HepG2 (cell line): ENCODE results near the gene ZNF316. TPM values are rescaled to one million over a fixed set of nuclear protein-coding genes. Genes with fewer than 3 reads are reported as not detected.

Source experiments
- ATAC-seq: fragments of 200-7000 bp; cut with Tn5 transposase; 3 replicates; pipeline ENCODE4 v1.9.1; 2020; ENCODE audit warnings: mild to moderate bottlenecking, moderate library complexity
- BruUV-seq: library from RNA; stranded (reverse); fragments of 400-500 nt; replicated peaks from 2 replicates; lab custom pipeline; 2021; lab: Mats Ljungman, UMichigan
- CTCF ChIA-PET: fragments of 300-600 bp; formaldehyde crosslinking; extraction: SDS; loops from one replicate; lab custom pipeline; 2021; ENCODE audit warnings: low total read pairs, inconsistent platforms, low intra/inter-chr PET ratio; lab: Yijun Ruan, JAX
- POLR2A ChIA-PET: fragments of 350-600 bp; sonication (Branson Sonifier 250); formaldehyde crosslinking; loops from one replicate; lab custom pipeline; 2020; ENCODE audit warnings: antibody characterized with exemption, inconsistent platforms; lab: Yijun Ruan, JAX
- DNase-seq: peaks from one replicate; pipeline ENCODE4 v3.0.0-alpha.2; 2015; ENCODE audit warnings: low spot score
- FAIRE-seq: peaks from 3 replicates; lab custom pipeline; 2011; peaks lifted over from hg19 to GRCh38; lab: Jason Lieb, UNC
- H2AFZ ChIP-seq: one replicate; pipeline ENCODE4 v1.6.1; 2011; ENCODE audit warnings: low read length, inconsistent platforms
- H3K27ac ChIP-seq: fragments of 300-600 bp; 3 replicates; pipeline ENCODE4 v1.8.0; 2011; ENCODE audit warnings: mixed run types, mild to moderate bottlenecking, mixed read lengths, low read length, inconsistent platforms; ENCODE audit not compliant: insufficient read depth; ENCODE audit errors: extremely low read length
- H3K27me3 ChIP-seq, 2 experiments: fragments of 200-600 bp in 1 of 2; 2 replicates in 1 of 2; 3 replicates in 1 of 2; pipeline versions ENCODE4 v1.6.0 to v1.8.0; 2011; ENCODE audit warnings: low read length in 2 of 2, mild to moderate bottlenecking in 2 of 2, moderate library complexity in 2 of 2, inconsistent platforms in 1 of 2; ENCODE audit not compliant: insufficient read depth in 2 of 2, control insufficient read depth in 1 of 2
- H3K36me3 ChIP-seq, 2 experiments: fragments of 200-600 bp in 1 of 2; replicated peaks in 1 of 2; 2 replicates in 1 of 2; 3 replicates in 1 of 2; pipeline versions ENCODE4 v1.5.1 to v1.8.0; 2011; ENCODE audit warnings: low read length in 2 of 2, inconsistent platforms in 1 of 2; ENCODE audit not compliant: insufficient read depth in 2 of 2, control insufficient read depth in 1 of 2
- H3K4me1 ChIP-seq: 2 replicates; pipeline ENCODE4 v1.5.1; 2012; ENCODE audit warnings: low read length, inconsistent platforms; ENCODE audit not compliant: insufficient read depth
- H3K4me2 ChIP-seq: 2 replicates; pipeline ENCODE4 v1.6.0; 2011; ENCODE audit warnings: low read depth, low read length, inconsistent platforms
- H3K4me3 ChIP-seq, 3 experiments: fragments of 200-600 bp in 1 of 3; sonication (generic), shearing (Covaris generic) in 1 of 3; replicated peaks in 1 of 3; 2 replicates each; pipeline ENCODE4 v1.5.1; 2011 to 2016; ENCODE audit warnings: low read length in 3 of 3, inconsistent platforms in 2 of 3, low read depth in 2 of 3, mild to moderate bottlenecking in 2 of 3, control low read depth in 1 of 3, mixed read lengths in 1 of 3; ENCODE audit not compliant: insufficient read depth in 1 of 3
- H3K79me2 ChIP-seq: one replicate; pipeline ENCODE4 v1.6.1; 2011; ENCODE audit warnings: low read length, inconsistent platforms; ENCODE audit not compliant: insufficient read depth
- H3K9ac ChIP-seq: 2 replicates; pipeline ENCODE4 v1.6.0; 2011; ENCODE audit warnings: mild to moderate bottlenecking, low read depth, low read length, inconsistent platforms; ENCODE audit not compliant: insufficient read depth
- H3K9me3 ChIP-seq: 2 replicates; pipeline ENCODE4 v1.5.1; 2012; ENCODE audit warnings: mild to moderate bottlenecking, low read length
- H4K20me1 ChIP-seq: 2 replicates; pipeline ENCODE4 v1.6.0; 2011; ENCODE audit warnings: inconsistent platforms, mild to moderate bottlenecking, low read length, moderate library complexity; ENCODE audit not compliant: insufficient read depth
- CBX5 ChIP-seq: sonication (generic); formaldehyde crosslinking; IDR thresholded peaks from 2 replicates; pipeline ENCODE4 v1.4.0; 2020; ENCODE audit warnings: missing genetic modification reagents, borderline replicate concordance
- MAFK ChIP-seq, 2 experiments: IDR thresholded peaks in 1 of 2; conservative IDR thresholded peaks in 1 of 2; 2 replicates each; pipeline ENCODE4 v1.6.1; 2011; ENCODE audit warnings: improper control_type of control experiment in 2 of 2, low read length in 2 of 2
- MXD4 ChIP-seq: IDR thresholded peaks from 2 replicates; pipeline ENCODE4 v1.6.1; 2016; ENCODE audit warnings: mild to moderate bottlenecking, missing biosample characterization, missing genetic modification reagents
- RBM22 ChIP-seq: fragments of 200-400 bp; formaldehyde crosslinking; optimal IDR thresholded peaks from 2 replicates; pipeline ENCODE3; 2017; ENCODE audit warnings: mild to moderate bottlenecking, low read length, moderate library complexity
- RFXANK ChIP-seq: IDR thresholded peaks from 2 replicates; pipeline ENCODE4 v1.6.1; 2016
- SRF ChIP-seq: IDR thresholded peaks from 2 replicates; pipeline ENCODE4 v1.6.1; 2011; ENCODE audit warnings: mild to moderate bottlenecking, low read depth, low read length, moderate library complexity
- ZIK1 ChIP-seq: sonication (generic); formaldehyde crosslinking; IDR thresholded peaks from 2 replicates; pipeline ENCODE4 v1.5.0; 2020; ENCODE audit warnings: mild to moderate bottlenecking, low read depth, missing genetic modification reagents, borderline replicate concordance
- ZNF225 ChIP-seq: sonication (generic); formaldehyde crosslinking; IDR thresholded peaks from 2 replicates; pipeline ENCODE4 v1.4.0; 2020; ENCODE audit warnings: mild to moderate bottlenecking, missing genetic modification reagents
- ZNF329 ChIP-seq: sonication (generic); formaldehyde crosslinking; IDR thresholded peaks from 2 replicates; pipeline ENCODE4 v1.9.0; 2021; ENCODE audit warnings: low read depth, mild to moderate bottlenecking, missing genetic modification reagents
- ZNF75D ChIP-seq: sonication (generic); formaldehyde crosslinking; IDR thresholded peaks from 2 replicates; pipeline ENCODE4 v1.8.1; 2023; ENCODE audit warnings: missing genetic modification reagents, mild to moderate bottlenecking, borderline replicate concordance
- ZNF816 ChIP-seq: sonication (generic); formaldehyde crosslinking; IDR thresholded peaks from 2 replicates; pipeline ENCODE4 v1.8.0; 2022; ENCODE audit warnings: missing genetic modification reagents, mild to moderate bottlenecking, borderline replicate concordance
- WGBS: methylation state at CpG from one replicate; pipeline ENCODE4 v1.1.6; 2017; ENCODE audit warnings: low lambda C conversion rate; 5-methylcytosine and 5-hydroxymethylcytosine counted together
- in situ Hi-C: cut with HindIII; loops from 2 replicates; pipeline ENCODE4 v1.10.0; 2017; ENCODE audit warnings: low pct_unique_long_range_greater_than_20kb; ENCODE audit not compliant: extremely low pct_ligation_motif_present
- intact Hi-C: fragments of 100-400 bp; cut with micrococcal nuclease; formaldehyde crosslinking; loops from one replicate; pipeline ENCODE4 v1.10.0; 2022; ENCODE audit not compliant: unreplicated experiment
- polyA plus RNA-seq, 8 experiments: library from polyadenylated mRNA; depleted of rRNA in 3 of 8; stranded (reverse) in 7 of 8; unstranded in 1 of 8; fragments of >200 nt; fragmentation: Illumina TruSeq in 4 of 8; extraction: Trizol in 4 of 8; gene quantifications; 2 replicates each; pipeline versions ENCODE4 v1.2.1 to v1.2.3, GENCODE V29; 2011 to 2016; ENCODE audit warnings: low read depth in 4 of 8, missing spikeins in 1 of 8, mixed read lengths in 1 of 8; ENCODE audit not compliant: insufficient read depth in 1 of 8
- total RNA-seq, 5 experiments: library from RNA; depleted of rRNA; stranded (reverse); fragments of >200 nt; fragmentation: Illumina TruSeq; extraction: Trizol; gene quantifications; 2 replicates each; pipeline ENCODE4 v1.2.3, GENCODE V29; 2016; ENCODE audit warnings: low read depth in 1 of 5
- TF ChIP-seq, protein P1 (sequence below): IDR thresholded peaks from 2 replicates; pipeline ENCODE4 v1.4.0; 2020; ENCODE audit warnings: mild to moderate bottlenecking, missing genetic modification reagents
- TF ChIP-seq, protein P2 (sequence below): sonication (generic); formaldehyde crosslinking; IDR thresholded peaks from 2 replicates; pipeline ENCODE4 v1.4.0; 2020; ENCODE audit warnings: mild to moderate bottlenecking, missing genetic modification reagents

ZNF316 gene
- total and polyA plus RNA-seq, 2 of the 13 experiments (the other 11 are each of a cell fraction or from before 2014, with no cell fraction given) = 4.3 to 9.9 TPM

DNA sequence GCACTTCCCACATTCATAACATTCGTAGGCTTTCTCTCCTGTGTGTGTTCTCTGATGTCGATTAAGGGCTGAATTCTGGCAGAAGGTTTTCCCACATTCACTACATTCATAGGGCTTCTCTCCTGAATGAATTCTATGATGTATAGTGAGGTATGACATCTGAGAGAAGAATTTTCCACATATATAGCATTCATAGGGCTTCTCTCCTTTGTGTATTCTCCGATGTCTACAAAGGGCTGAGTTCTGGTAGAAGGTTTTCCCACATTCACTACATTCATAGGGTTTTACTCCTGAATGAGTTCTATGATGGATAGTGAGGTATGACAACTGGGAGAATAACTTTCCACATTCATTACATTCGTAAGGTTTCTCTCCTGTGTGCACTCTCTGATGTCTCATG is 54.0 kb downstream of the ZNF316 start:
- H3K79me2 ChIP-seq = no peaks in the 10 kb centered on the region
- DNase-seq (no peak), FAIRE-seq (no peak), ATAC-seq (no peak)
- no peaks in the 10 kb centered on the region for H3K4me1 ChIP-seq
- BruUV-seq = no TSS peak
- TF ChIP-seq ZIK1 (CRISPR knock-in tag) (no peak), ZNF329 (CRISPR knock-in tag) (no peak), RBM22 (no peak), ZNF816 (CRISPR knock-in tag) (no peak), RFXANK (CRISPR knock-in tag) (no peak), MAFK (conservative IDR thresholded peaks at IDR 0.05 in 1 of 2, IDR thresholded peaks at IDR 0.05 in 1 of 2; ENCODE audit: low read length in 2 of 2) (no peak), CBX5 (CRISPR knock-in tag) (no peak)
- H3K4me2 ChIP-seq = no peak overlapping the region
- H2AFZ ChIP-seq = no peak overlapping the region
- intact Hi-C loops (no loop called here), in situ Hi-C loops (no loop called here)
- no peak overlapping the region for H3K9ac ChIP-seq
- H3K27ac ChIP-seq = no peak overlapping the region
- 97% methylated on average over 4 of the region's 4 CpGs for WGBS
- H3K36me3 ChIP-seq = peaks cover 34 to 86% of the 10 kb centered on the region in 2 experiments
- no peaks in the 10 kb centered on the region for H4K20me1 ChIP-seq
- ChIA-PET POLR2A (no interaction called here), CTCF (no interaction called here)
- H3K4me3 ChIP-seq = no peak overlapping the region
- peaks cover 22% of the 10 kb centered on the region for H3K9me3 ChIP-seq
- H3K27me3 ChIP-seq = no peaks in the 10 kb centered on the region

DNA sequence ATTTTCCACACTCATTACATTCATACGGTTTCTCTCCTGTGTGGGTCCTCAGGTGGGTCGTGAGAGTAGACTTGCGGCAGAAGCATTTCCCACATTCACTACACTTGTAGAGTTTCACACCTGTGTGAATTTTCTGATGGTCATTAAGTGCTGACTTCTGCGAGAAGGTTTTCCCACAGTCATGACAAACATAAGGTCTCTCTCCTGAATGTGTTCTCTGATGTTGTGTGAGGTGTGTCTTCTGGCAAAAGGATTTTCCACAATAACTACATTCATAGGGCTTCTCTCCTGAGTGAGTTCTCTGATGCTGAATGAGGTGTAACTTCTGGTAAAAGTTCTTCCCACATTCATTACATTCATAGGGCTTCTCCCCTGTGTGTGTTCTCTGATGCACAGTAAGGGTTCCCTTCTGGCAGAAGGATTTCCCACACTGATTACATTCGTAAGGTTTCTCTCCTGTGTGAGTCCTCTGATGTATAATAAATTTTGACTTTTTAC is 54.5 kb downstream of the ZNF316 start:
- Histone ChIP-seq H3K79me2 (no peaks in the 10 kb centered on the region), H3K36me3 (peaks cover 36 to 87% of the 10 kb centered on the region in 2 experiments), H3K27ac (no peak overlapping the region), H3K4me2 (no peak overlapping the region), H3K4me1 (no peaks in the 10 kb centered on the region), H3K9me3 (peaks cover 22% of the 10 kb centered on the region), H4K20me1 (no peaks in the 10 kb centered on the region), H3K27me3 (no peaks in the 10 kb centered on the region), H3K4me3 (no peak overlapping the region), H3K9ac (no peak overlapping the region), H2AFZ (no peak overlapping the region)
- in situ Hi-C loops (no loop called here), intact Hi-C loops (no loop called here)
- POLR2A ChIA-PET = no interaction called here
- CTCF ChIA-PET = no interaction called here
- ATAC-seq (no peak), DNase-seq (no peak), FAIRE-seq (no peak)
- TF ChIP-seq SRF = no peak
- TF ChIP-seq MXD4 (CRISPR knock-in tag) = no peak
- TF ChIP-seq, protein P1, sequence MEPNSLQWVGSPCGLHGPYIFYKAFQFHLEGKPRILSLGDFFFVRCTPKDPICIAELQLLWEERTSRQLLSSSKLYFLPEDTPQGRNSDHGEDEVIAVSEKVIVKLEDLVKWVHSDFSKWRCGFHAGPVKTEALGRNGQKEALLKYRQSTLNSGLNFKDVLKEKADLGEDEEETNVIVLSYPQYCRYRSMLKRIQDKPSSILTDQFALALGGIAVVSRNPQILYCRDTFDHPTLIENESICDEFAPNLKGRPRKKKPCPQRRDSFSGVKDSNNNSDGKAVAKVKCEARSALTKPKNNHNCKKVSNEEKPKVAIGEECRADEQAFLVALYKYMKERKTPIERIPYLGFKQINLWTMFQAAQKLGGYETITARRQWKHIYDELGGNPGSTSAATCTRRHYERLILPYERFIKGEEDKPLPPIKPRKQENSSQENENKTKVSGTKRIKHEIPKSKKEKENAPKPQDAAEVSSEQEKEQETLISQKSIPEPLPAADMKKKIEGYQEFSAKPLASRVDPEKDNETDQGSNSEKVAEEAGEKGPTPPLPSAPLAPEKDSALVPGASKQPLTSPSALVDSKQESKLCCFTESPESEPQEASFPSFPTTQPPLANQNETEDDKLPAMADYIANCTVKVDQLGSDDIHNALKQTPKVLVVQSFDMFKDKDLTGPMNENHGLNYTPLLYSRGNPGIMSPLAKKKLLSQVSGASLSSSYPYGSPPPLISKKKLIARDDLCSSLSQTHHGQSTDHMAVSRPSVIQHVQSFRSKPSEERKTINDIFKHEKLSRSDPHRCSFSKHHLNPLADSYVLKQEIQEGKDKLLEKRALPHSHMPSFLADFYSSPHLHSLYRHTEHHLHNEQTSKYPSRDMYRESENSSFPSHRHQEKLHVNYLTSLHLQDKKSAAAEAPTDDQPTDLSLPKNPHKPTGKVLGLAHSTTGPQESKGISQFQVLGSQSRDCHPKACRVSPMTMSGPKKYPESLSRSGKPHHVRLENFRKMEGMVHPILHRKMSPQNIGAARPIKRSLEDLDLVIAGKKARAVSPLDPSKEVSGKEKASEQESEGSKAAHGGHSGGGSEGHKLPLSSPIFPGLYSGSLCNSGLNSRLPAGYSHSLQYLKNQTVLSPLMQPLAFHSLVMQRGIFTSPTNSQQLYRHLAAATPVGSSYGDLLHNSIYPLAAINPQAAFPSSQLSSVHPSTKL (CRISPR knock-in tag) = no peak
- TF ChIP-seq ZNF75D (CRISPR knock-in tag) = 0 out of 2 replicates have a peak, but pooled peaks have one; percentile 56
- no peak for TF ChIP-seq ZNF225 (CRISPR knock-in tag)
- TF ChIP-seq, protein P2, sequence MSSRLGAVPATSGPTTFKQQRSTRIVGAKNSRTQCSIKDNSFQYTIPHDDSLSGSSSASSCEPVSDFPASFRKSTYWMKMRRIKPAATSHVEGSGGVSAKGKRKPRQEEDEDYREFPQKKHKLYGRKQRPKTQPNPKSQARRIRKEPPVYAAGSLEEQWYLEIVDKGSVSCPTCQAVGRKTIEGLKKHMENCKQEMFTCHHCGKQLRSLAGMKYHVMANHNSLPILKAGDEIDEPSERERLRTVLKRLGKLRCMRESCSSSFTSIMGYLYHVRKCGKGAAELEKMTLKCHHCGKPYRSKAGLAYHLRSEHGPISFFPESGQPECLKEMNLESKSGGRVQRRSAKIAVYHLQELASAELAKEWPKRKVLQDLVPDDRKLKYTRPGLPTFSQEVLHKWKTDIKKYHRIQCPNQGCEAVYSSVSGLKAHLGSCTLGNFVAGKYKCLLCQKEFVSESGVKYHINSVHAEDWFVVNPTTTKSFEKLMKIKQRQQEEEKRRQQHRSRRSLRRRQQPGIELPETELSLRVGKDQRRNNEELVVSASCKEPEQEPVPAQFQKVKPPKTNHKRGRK = no peak
- WGBS = 91% methylated on average over 5 of the region's 5 CpGs
- BruUV-seq = TSS peak; percentile 14
